SK-N-SH (cell line): Measurements from ENCODE around the gene CAPN3.

Source experiments
- EP300 ChIP-seq, 2 experiments: IDR thresholded peaks; 2 replicates each; pipeline versions ENCODE4 v1.4.0 to v1.6.1; 2012; ENCODE audit warnings: borderline replicate concordance in 1 of 2, low read depth in 1 of 2, low read length in 1 of 2
- POLR2AphosphoS5 ChIP-seq: IDR thresholded peaks from 2 replicates; pipeline ENCODE4 v1.6.1; 2012; ENCODE audit warnings: low read depth, low read length
- RAD21 ChIP-seq: IDR thresholded peaks from 2 replicates; pipeline ENCODE4 v1.6.1; 2012; ENCODE audit warnings: mild to moderate bottlenecking, low read length
- RFX5 ChIP-seq: IDR thresholded peaks from 2 replicates; pipeline ENCODE4 v1.6.1; 2012; ENCODE audit warnings: mild to moderate bottlenecking, improper control_type of control experiment, low read length
- RXRA ChIP-seq: IDR thresholded peaks from 2 replicates; pipeline ENCODE4 v1.4.0; 2012; ENCODE audit warnings: low read depth, mild to moderate bottlenecking, borderline replicate concordance
- TAF1 ChIP-seq: IDR thresholded peaks from 2 replicates; pipeline ENCODE4 v1.6.1; 2012; ENCODE audit warnings: low read depth, mild to moderate bottlenecking, low read length, moderate library complexity, borderline replicate concordance
- TEAD4 ChIP-seq: IDR thresholded peaks from 2 replicates; pipeline ENCODE4 v1.4.0; 2012; ENCODE audit warnings: mild to moderate bottlenecking, borderline replicate concordance; ENCODE audit not compliant: insufficient read depth
- YY1 ChIP-seq: IDR thresholded peaks from 2 replicates; pipeline ENCODE4 v1.4.0; 2012; ENCODE audit warnings: low read depth, mild to moderate bottlenecking
- TF ChIP-seq, protein P1 (sequence below): fragments of 200-600 bp; sonication (generic); IDR thresholded peaks from 2 replicates; pipeline ENCODE4 v1.6.1; 2017; ENCODE audit warnings: antibody characterized with exemption, mild to moderate bottlenecking, moderate library complexity

DNA sequence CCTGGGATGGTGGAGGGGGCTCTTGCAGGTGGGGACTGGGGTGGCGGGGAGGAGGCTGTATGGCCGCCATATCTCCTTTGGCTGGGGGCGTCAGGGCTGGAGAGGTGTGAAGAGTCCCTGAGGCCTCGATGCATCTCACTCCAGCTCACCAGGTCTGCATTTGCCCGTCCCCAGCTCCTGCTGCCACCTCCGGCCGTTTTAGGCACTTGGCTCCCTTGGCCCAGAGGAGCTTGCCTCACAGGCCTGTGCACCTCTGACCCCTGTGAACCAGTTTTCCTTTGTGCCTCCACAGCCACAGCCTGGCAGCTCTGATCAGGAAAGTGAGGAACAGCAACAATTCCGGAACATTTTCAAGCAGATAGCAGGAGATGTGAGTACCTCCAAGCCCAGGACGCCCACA is 49.7 kb downstream of the CAPN3 start:
- TF ChIP-seq POLR2AphosphoS5: no peak
- TF ChIP-seq, protein P1, sequence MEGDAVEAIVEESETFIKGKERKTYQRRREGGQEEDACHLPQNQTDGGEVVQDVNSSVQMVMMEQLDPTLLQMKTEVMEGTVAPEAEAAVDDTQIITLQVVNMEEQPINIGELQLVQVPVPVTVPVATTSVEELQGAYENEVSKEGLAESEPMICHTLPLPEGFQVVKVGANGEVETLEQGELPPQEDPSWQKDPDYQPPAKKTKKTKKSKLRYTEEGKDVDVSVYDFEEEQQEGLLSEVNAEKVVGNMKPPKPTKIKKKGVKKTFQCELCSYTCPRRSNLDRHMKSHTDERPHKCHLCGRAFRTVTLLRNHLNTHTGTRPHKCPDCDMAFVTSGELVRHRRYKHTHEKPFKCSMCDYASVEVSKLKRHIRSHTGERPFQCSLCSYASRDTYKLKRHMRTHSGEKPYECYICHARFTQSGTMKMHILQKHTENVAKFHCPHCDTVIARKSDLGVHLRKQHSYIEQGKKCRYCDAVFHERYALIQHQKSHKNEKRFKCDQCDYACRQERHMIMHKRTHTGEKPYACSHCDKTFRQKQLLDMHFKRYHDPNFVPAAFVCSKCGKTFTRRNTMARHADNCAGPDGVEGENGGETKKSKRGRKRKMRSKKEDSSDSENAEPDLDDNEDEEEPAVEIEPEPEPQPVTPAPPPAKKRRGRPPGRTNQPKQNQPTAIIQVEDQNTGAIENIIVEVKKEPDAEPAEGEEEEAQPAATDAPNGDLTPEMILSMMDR: no peak
- no peak for TF ChIP-seq TAF1
- TF ChIP-seq EP300 (IDR thresholded peaks at IDR 0.05; ENCODE audit: borderline replicate concordance in 1 of 2, low read depth in 1 of 2, low read length in 1 of 2): no peak
- TF ChIP-seq YY1: no peak
- TF ChIP-seq TEAD4: no peak
- no peak for TF ChIP-seq RFX5
- TF ChIP-seq RXRA: no peak
- TF ChIP-seq RAD21: no peak
